Esophagus muscularis mucosa (tissue), 4 donors: ENCODE data around the gene WWOX. TPM values are rescaled to one million over a fixed set of nuclear protein-coding genes. Genes with fewer than 3 reads are reported as not detected.
A peak's percentile ranks its signal among the peaks of the same experiment; 100 is the strongest.

ENCODE experiments used
- DNase-seq: peaks from one replicate; pipeline ENCODE4 v3.0.0-alpha.2; 2017; ENCODE audit errors: extremely low spot score
- H3K27ac ChIP-seq, 4 donors: fragments of 200-600 bp; sonication (generic); replicated peaks in 1 of 4; 1 replicate in 3 of 4; 2 replicates in 1 of 4; pipeline ENCODE4 v1.5.1; 2016 to 2019; ENCODE audit warnings: mild to moderate bottlenecking in 1 of 4
- H3K27me3 ChIP-seq, 4 donors: fragments of 200-600 bp; sonication (generic); one replicate each; pipeline versions ENCODE4 v1.5.1 to v1.6.0; 2016 to 2019
- H3K36me3 ChIP-seq, 4 donors: fragments of 200-600 bp; sonication (generic); one replicate each; pipeline ENCODE4 v1.5.1; 2016 to 2019
- H3K4me1 ChIP-seq, 4 donors: fragments of 200-600 bp; sonication (generic); one replicate each; pipeline ENCODE4 v1.5.1; 2016 to 2019
- H3K4me3 ChIP-seq, 4 donors: fragments of 200-600 bp; sonication (generic); 1 replicate in 2 of 4; 2 replicates in 2 of 4; pipeline ENCODE4 v1.5.1; 2016 to 2019; ENCODE audit warnings: mild to moderate bottlenecking in 4 of 4, moderate library complexity in 1 of 4
- H3K9me3 ChIP-seq, 4 donors: fragments of 200-600 bp; sonication (generic); 1 replicate in 3 of 4; 2 replicates in 1 of 4; pipeline ENCODE4 v1.5.1; 2016 to 2019
- EP300 ChIP-seq: sonication (generic); formaldehyde crosslinking; IDR thresholded peaks from one replicate; pipeline ENCODE4 v1.6.1; 2017; ENCODE audit warnings: antibody characterized with exemption
- POLR2A ChIP-seq: fragments of 450-650 bp; IDR thresholded peaks from one replicate; pipeline ENCODE4 v1.6.1; 2017; ENCODE audit warnings: antibody characterized with exemption, moderate library complexity, mild to moderate bottlenecking, low read depth
- POLR2AphosphoS5 ChIP-seq, 2 donors: sonication (generic); formaldehyde crosslinking; IDR thresholded peaks; one replicate each; pipeline ENCODE4 v1.6.1; 2017; ENCODE audit warnings: antibody characterized with exemption in 2 of 2
- WGBS: methylation state at CpG from one replicate; pipeline ENCODE4 v1.1.5; 2018; 5-methylcytosine and 5-hydroxymethylcytosine counted together
- intact Hi-C: fragments of 100-400 bp; cut with DNase I; formaldehyde crosslinking; loops from one replicate; pipeline ENCODE4 v1.15.1; 2023
- total RNA-seq, 4 donors: library from RNA; depleted of rRNA; stranded (reverse); fragments of >200 nt; gene quantifications; one replicate each; pipeline versions ENCODE4 v1.1.0 to v1.2.1, GENCODE V29; 2016
- TF ChIP-seq, protein P1 (sequence below), 3 experiments: fragments of 200-600 bp in 2 of 3; fragments of 450-650 bp in 1 of 3; sonication (generic) in 2 of 3; IDR thresholded peaks; one replicate each; pipeline ENCODE4 v1.5.1; 2017 to 2019; ENCODE audit warnings: antibody characterized with exemption in 3 of 3, mild to moderate bottlenecking in 2 of 3, moderate library complexity in 1 of 3

Gene WWOX
- total RNA-seq, 4 donors from 2014 or later = 14.4 to 27.8 (median 15.4) TPM

DNA sequence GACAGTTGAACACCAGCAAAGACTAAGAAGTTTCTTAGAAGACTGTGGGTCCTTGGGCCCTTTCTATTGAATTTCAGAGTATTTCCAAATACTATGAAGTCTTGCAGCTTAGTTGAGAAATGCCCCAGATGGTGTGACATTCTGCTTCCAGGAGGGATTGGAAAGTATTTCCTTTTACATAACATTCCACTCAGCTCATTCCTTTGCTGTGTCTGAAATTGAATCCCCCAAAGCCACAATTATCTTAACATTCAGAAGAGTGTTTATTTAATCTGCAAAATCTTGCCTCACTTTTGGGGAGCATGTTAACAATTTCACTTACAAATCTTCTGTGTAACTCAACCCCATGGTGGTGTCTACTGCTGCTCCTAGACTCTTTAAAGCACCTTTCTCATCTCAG lies 307.7 kb downstream of the WWOX start:
- H3K27ac ChIP-seq = no peak overlapping the region
- TF ChIP-seq POLR2A (no peak), POLR2AphosphoS5 (IDR thresholded peaks at IDR 0.05) (peak in 1 of 2 donors; percentile 25), EP300 (no peak)
- DNase-seq = peak; percentile 17
- intact Hi-C loops = no loop called here
- no peaks in the 10 kb centered on the region for H3K4me1 ChIP-seq
- H3K4me3 ChIP-seq = no peak overlapping the region
- H3K36me3 ChIP-seq = no peaks in the 10 kb centered on the region
- H3K27me3 ChIP-seq = no peaks in the 10 kb centered on the region
- no peaks in the 10 kb centered on the region for H3K9me3 ChIP-seq

DNA sequence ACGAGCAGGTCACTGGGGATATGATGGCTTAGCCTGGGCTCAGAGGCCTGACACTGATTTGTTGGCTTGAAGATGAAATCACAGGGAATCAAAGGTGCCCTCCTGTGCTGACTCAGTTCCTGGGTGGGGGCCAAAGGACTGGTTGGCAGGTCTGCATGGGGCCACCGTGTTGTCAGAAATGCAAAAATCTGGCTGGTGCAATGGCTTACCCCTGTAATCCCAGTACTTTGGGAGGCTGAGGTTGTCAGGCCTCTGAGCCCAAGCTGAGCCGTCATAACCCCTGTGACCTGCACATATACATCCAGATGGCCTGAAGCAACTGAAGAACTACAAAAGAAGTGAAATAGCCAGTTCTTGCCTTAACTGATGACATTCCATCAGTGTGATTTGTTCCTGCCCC lies 314.2 kb downstream of the WWOX start:
- intact Hi-C loops = no loop called here
- 92% methylated on average over 2 of the region's 3 CpGs for WGBS
- no peak overlapping the region for H3K4me3 ChIP-seq
- no peaks in the 10 kb centered on the region for H3K36me3 ChIP-seq
- H3K27ac ChIP-seq = no peak overlapping the region
- H3K4me1 ChIP-seq = no peaks in the 10 kb centered on the region
- DNase-seq = peak; percentile 53
- TF ChIP-seq POLR2AphosphoS5 (IDR thresholded peaks at IDR 0.05) (no peak), EP300 (no peak), POLR2A (no peak)
- TF ChIP-seq, protein P1, sequence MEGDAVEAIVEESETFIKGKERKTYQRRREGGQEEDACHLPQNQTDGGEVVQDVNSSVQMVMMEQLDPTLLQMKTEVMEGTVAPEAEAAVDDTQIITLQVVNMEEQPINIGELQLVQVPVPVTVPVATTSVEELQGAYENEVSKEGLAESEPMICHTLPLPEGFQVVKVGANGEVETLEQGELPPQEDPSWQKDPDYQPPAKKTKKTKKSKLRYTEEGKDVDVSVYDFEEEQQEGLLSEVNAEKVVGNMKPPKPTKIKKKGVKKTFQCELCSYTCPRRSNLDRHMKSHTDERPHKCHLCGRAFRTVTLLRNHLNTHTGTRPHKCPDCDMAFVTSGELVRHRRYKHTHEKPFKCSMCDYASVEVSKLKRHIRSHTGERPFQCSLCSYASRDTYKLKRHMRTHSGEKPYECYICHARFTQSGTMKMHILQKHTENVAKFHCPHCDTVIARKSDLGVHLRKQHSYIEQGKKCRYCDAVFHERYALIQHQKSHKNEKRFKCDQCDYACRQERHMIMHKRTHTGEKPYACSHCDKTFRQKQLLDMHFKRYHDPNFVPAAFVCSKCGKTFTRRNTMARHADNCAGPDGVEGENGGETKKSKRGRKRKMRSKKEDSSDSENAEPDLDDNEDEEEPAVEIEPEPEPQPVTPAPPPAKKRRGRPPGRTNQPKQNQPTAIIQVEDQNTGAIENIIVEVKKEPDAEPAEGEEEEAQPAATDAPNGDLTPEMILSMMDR (IDR thresholded peaks at IDR 0.05) = no peak
- no peaks in the 10 kb centered on the region for H3K27me3 ChIP-seq
- peaks cover 0 to 14% (median 2%) of the 10 kb centered on the region in 4 donors for H3K9me3 ChIP-seq

DNA sequence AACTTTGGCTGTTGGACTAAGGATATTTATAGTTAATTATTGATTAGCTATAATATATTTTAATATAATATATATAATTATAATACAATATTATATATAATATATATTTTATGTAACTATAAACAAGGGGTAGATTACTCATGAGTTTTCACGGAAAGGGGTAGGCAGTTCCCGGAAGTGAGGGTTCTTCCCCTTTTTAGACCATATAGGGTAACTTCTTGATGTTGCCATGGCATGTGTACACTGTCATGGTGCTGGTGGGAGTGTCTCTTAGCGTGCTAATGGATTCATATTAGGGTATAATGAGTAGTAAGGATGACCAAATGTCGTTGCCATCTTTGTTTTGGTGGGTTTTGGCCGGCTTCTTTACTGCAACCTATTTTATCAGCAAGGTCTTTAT lies 315.6 kb downstream of the WWOX start:
- 95% methylated on average over 5 of the region's 5 CpGs for WGBS
- Histone ChIP-seq H3K36me3 (no peaks in the 10 kb centered on the region), H3K4me3 (no peak overlapping the region), H3K27me3 (no peaks in the 10 kb centered on the region), H3K27ac (no peak overlapping the region), H3K9me3 (peaks cover 0 to 14% (median 2%) of the 10 kb centered on the region in 4 donors), H3K4me1 (no peaks in the 10 kb centered on the region)
- DNase-seq = peak; percentile 50
- TF ChIP-seq, protein P1 (IDR thresholded peaks at IDR 0.05) = no peak
- TF ChIP-seq POLR2AphosphoS5 (IDR thresholded peaks at IDR 0.05) (no peak), EP300 (no peak), POLR2A (no peak)
- intact Hi-C loops = no loop called here

DNA sequence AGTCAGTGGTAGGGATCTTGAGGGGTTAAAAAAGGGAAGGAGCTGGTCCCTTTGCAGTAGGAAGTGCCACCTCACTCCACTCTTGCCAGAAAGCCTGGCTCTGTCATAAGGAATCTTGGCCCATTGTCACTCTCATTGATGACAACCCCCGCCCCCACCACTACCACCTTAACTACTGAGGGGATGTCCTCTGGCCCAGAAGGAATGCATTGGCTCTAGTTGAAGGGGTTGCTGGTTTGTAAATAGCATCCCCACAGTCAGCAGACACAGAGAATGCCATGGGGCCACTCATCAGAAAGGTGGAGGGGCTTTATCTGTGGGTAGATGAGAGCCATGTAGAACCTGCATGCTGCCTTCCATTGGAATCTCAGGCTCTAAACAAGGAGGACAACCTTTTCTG lies 316.2 kb downstream of the WWOX start:
- intact Hi-C loops = no loop called here
- H3K9me3 ChIP-seq = peaks cover 0 to 14% (median 2%) of the 10 kb centered on the region in 4 donors
- peak; percentile 85 for DNase-seq
- H3K4me1 ChIP-seq = no peaks in the 10 kb centered on the region
- no peaks in the 10 kb centered on the region for H3K36me3 ChIP-seq
- H3K4me3 ChIP-seq = no peak overlapping the region
- WGBS = 92% methylated on average over 1 of the region's 1 CpG
- TF ChIP-seq EP300 (no peak), POLR2AphosphoS5 (IDR thresholded peaks at IDR 0.05) (no peak)
- TF ChIP-seq, protein P1 (IDR thresholded peaks at IDR 0.05) = no peak
- no peak overlapping the region for H3K27ac ChIP-seq
- no peaks in the 10 kb centered on the region for H3K27me3 ChIP-seq

DNA sequence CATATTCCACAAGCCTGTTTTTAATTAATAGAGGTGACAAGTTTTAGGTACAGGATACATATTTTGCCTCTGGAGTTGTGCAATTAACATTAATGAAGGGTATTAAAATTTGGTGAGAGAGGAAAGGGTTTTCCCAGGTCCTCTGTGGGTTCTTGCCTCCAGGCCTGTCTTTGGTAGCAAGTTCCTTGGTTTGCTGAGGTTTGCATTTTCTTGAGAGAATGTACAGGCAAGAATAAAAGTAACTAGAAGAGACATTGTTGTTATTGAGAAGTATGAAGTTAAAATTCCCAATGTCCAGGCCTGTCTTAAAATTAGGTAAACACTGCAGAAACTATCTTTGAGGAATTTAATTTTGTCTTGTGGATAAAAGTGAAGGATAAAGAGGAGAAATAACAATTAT lies 316.9 kb downstream of the WWOX start:
- TF ChIP-seq POLR2AphosphoS5 (IDR thresholded peaks at IDR 0.05) (no peak), EP300 (no peak), POLR2A (no peak)
- TF ChIP-seq, protein P1 (IDR thresholded peaks at IDR 0.05) = no peak
- H3K27me3 ChIP-seq = no peaks in the 10 kb centered on the region
- intact Hi-C loops = no loop called here
- H3K4me1 ChIP-seq = no peaks in the 10 kb centered on the region
- peaks cover 0 to 14% (median 2%) of the 10 kb centered on the region in 4 donors for H3K9me3 ChIP-seq
- no peak overlapping the region for H3K4me3 ChIP-seq
- no peak overlapping the region for H3K27ac ChIP-seq
- H3K36me3 ChIP-seq = no peaks in the 10 kb centered on the region
- DNase-seq = peak; percentile 10
